Stimulated activated CD8-positive, alpha-beta memory T cell treated with anti-CD3 and anti-CD28 coated beads, Interleukin-4, amount 100 ng/mL, for 24 hours (primary cell): ENCODE data around the gene IFNAR2.
"Not testable (repeated sequence)": the region's sequence is repeated elsewhere in the genome, so short reads cannot be mapped to it uniquely, and the experiment has no call there.

Experiments
- DNase-seq: peaks from one replicate; pipeline ENCODE4 v3.0.0-alpha.2; 2020; ENCODE audit warnings: low read depth

Gene IFNAR2

DNA sequence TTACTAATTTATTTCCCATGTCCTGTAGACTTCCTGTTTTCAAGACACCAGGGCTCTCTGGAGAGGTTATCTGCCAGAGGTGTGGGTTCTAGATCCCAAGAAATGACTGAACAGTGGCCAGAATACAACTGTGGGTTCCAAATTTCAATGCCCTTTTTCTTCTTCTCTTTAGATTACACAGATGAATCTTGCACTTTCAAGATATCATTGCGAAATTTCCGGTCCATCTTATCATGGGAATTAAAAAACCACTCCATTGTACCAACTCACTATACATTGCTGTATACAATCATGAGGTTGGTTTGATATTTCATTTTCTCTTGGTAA lies 15.0 kb downstream of the IFNAR2 start:
- DNase-seq: no peak

DNA sequence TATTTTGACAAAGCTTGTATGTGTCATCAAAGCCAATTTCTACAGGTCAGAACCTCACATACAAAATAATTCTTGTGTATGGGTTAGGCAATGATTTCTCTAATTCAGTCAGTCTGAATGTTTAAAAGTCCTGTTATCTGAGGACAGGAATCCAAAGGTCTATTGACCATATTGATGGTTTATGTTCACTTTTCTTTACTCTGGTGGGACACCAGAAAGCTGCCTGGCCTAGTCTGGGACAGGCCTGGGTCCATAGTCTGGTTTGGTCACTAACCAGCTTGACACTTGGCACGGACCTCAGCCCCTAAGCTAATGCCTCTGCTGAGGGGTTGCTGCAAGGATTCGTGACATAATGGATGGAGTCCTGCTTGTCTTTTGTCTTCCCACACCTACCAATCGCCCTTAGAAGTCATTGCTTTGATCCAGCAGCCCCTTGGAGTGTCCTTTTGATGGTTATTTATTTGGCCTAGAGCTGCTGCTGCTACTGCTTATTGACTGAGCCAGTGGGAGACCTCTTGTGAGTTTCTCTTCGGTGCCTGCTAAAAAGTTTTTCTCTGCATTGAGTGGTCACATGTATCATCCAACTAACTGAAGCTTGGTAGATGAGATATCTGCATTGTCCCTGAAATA lies 15.7 kb downstream of the IFNAR2 start:
- DNase-seq: no peak

DNA sequence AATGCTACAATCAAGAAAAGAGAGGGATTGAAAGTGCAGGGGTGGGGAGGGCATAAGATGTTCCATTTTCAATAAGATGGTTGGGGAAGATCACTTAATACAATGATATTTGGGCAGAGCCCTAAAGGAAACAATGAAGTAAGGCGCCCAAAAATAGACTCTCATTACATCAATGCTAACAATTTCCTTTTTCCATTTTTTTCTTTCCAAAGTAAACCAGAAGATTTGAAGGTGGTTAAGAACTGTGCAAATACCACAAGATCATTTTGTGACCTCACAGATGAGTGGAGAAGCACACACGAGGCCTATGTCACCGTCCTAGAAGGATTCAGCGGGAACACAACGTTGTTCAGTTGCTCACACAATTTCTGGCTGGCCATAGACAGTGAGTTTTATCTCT lies 16.8 kb downstream of the IFNAR2 start:
- no peak for DNase-seq

DNA sequence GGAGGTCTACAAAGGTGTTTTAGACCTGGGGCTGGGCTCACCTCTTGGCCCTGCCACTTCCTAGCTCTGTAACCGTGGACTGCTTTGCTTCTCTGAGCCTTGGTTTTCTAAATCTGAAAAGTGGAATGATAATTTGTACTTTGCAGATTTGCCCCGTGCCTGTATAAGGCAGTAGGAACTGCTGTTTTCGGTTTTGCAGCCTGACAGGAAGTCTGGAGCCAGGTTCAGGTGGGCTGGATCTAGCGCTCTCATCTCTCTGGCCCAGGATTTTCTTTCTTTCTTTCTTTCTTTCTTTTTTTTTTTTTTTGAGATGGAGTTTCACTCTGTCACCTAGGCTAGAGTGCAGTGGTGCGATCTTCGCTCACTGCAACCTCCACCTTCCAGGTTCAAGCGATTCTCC lies 17.2 kb downstream of the IFNAR2 start:
- DNase-seq: no peak

DNA sequence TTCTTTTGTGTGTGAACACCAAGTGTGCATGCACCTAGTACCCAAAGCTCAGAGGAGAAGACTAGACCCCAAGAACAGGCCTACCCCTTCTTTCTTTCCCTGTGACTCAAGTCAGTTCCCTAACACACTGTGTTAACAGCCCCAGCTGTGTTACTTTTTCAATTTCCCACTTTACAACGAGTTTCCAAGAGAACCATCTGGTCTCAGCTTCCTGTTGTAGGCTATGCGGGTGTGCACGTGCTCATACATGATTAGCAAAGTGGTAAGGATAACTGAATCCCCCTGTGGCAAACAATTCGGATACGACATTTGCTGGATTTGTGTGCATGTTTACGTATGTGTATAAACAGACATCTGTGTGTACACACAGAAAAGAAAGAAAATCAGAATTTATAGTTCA lies 17.9 kb downstream of the IFNAR2 start:
- DNase-seq: no peak

DNA sequence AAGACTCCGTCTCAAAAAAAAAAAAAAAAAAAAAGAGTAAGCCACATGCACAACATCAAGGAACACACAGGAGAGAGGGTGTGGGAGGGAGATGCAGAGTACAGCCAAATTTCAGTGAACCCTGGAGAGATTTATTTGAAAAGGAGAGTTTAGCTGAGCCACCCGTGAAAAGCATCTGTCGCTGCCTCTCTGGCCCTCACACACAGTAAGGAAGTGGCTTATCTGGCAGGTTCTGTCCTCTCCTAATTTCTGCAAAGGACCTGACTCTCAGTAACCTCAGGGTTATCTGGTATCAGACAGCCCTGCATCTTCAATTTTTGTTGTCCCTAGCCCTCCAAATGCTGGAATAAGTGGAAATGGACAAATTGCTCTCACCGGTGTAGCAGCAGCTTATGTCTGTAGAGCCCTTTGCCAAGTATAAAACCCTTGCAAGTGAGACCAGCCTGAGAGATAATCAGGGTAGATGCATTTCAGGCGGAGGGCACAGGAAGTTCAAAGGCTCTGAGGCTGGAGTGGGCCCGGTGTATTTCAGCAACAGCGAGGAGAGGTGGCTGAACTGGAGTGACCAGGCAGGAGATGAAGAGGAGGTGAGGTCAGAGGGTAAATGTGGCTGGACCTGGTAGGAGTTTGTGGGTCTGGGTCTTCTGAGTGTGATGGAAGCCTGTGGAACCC lies 19.7 kb downstream of the IFNAR2 start:
- DNase-seq: no peak

DNA sequence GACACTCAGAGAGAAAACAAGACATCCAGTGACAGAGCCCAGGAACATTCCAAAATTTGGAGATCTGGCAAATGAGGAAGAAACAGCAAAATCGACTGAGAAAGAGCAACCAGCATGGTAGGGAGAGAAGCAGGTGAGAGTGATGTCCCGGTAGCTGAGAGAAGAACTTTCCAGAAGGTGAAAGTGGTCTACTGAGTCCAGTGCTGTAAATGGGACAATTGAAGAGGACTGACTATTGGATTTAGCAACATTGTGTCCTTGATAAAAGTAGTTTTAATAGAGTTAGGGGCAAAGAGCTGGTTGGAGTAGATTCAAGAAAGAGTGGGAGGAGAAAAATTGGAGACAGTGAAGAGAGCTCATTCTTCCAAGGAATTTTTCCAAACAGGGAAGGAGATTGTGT lies 21.4 kb downstream of the IFNAR2 start:
- no peak for DNase-seq

DNA sequence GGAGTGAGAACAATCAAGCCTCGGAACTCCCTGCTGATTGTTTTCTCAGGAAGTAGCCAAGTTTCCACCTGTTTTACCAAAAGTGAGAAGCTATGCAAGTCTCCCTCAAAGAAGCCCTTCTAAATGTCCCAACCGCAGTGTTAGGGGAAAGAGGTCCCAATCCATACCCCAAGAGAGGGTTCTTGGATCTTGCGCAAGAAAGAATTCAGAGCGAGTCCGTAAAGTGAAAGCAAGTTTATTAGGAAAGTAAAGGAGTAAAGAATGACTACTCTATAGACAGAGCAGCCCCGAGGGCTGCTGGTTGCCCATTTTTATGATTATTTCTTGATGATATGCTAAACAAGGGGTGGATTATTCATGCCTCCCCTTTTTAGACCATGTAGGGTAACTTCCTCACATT lies 23.6 kb downstream of the IFNAR2 start:
- DNase-seq: not testable (repeated sequence)

DNA sequence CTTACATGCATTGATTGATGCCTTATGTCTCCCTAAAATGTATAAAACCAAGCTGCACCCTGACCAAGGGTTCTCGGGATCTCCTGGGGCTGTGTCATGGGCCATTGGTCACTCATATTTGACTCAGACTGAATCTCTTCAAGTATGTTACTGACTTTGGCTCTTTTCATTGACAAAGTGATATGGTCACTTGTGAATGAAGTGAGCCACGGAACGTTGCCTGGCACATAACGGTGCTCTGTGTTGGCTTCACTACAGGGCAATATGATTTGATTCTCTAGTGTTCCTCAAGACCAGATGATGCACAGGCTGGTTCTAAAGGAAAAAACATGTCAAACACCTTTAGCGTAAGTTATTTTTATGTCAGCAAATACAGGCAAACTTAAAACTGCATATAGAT lies 25.0 kb downstream of the IFNAR2 start:
- no peak for DNase-seq

DNA sequence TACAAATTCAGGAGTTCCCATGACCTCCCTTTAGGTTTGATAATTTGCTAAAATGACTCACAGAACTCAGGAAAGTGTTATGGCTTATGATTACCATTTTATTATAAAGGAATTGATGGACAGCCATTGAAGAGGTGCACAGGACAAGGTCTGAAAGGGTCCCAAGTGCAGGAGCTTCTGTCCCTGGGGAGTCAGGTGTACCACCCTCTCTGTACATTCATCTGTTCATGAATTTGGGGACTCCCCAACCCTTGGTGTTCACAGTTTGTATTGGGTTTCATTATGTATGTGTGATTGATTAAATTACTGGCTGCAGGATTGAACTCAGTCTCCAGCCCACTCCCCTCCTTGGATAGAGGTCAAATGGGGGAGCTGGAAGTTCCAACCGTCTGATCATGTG lies 25.7 kb downstream of the IFNAR2 start:
- no peak for DNase-seq

DNA sequence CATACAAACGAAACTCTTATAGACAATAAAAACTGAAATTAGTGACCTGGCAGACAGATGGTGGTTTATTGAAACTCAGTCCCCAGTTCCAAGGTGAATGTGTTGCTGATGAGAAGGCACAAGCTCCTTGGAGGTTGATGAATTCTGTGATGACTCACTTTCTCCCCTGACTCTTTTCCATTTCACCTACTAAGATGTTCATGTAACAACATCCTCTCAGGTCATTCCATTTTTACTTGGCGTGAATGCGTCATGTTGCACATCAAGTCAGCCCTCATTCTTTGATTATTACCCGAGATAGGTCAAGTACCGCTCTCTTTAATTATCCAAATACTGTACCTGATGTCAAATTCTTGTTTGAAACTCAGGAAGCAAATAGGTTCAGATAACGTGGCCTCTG lies 26.3 kb downstream of the IFNAR2 start:
- no peak for DNase-seq

DNA sequence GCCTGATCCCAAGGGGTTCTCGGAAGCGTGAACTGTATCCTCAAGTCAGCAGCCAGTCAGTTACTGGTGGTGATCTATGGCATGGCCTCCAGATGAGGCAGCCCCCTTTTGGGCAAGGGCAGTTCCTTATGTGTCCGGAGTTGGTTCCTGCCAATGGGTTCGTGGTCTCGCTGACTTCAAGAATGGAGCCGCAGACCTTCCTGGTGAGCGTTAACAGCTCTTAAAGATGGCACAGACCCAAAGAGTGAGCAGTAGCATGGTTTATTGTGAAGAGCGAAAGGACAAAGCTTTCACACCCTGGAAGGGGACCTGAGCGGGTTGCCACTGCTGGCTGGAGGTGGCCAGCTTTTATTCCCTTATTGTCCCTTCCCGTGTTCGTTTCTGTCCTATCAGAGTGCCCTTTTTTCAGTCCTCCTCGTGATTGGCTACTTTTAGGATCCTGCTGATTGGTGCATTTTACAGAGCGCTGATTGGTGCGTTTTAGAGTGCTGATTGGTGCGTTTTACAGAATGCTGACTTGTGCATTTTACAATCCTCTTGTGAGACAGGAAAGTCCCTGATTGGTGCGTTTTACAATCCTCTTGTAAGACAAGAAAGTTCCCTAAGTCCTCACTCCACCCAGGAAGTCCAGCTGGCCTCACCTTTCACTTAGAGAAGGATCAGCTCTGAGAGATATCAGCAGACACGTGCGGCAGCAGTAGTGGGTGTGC lies 27.5 kb downstream of the IFNAR2 start:
- DNase-seq: no peak

DNA sequence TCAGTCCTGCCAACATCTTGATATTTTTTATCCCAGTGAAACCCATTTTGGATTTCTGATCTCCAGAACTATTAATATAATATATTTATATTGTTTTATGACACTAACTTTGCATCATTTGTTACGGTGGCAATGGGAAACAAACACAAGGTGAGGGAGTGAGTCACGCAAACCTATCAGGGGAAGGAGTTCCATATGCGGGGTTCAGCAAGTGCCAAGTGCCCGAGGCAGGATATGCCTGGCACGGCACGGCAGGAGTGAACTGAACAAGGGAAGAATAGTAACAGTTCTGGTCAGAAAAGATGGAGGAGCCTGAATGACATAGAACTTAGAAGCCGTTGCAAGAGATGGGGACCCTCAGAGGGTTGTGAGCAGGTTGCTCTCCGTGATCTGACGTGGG lies 28.7 kb downstream of the IFNAR2 start:
- no peak for DNase-seq

DNA sequence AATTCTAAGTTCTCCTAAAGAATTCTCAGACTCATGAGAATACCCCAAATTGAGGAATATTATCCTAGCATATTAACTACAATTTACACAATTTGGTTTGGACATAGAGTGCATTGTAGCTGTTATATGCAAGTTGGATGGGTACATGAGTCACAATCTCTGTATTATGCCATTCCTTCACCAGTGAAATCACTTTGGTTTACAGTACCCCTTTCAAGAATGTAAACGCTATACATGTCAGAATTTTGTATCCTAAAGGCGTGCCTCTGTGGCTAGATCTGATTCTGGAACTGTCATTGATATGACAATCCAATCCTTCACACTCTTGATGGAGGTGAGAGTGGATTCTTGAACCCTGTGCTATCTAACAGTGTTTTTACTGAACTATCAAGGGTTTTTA lies 29.7 kb downstream of the IFNAR2 start:
- DNase-seq: no peak

DNA sequence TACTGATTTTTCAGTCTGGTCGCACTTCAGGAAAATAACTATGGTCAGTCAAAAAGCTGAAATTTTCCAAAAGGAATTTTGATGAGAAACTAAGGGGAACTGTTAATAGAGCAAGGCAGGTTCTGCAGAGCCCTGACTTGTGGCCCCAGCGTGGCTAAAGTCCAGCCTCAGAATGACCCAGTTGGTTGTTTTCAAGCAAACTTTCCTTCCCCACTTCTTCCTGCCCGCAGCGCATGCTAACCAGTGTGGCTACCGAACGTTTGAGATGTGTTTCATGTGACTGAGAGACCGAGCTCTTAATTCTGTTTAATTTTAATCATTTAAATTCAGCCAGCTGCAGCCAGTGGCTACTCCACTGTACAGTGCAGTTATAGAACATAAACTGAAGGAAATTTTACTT lies 30.3 kb downstream of the IFNAR2 start:
- no peak for DNase-seq

DNA sequence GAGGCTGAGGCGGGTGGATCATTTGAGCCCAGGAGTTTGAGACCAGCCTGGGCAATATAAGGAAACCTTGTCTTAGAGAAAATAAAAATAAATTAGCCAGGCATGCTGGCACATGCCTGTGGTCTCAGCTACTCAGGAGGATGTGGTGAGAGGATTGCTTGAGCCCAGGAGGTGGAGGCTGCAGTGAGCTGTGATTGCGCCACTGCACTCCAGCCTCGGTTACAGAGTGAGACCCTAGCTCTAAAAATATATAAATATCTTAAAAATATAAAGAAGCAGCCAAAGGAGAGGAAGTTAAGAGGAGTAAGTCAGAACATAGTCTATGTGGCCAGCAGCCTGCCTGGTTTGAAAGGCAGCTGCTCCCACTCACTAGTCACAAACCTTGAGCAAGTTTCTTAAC lies 31.9 kb downstream of the IFNAR2 start:
- no peak for DNase-seq

DNA sequence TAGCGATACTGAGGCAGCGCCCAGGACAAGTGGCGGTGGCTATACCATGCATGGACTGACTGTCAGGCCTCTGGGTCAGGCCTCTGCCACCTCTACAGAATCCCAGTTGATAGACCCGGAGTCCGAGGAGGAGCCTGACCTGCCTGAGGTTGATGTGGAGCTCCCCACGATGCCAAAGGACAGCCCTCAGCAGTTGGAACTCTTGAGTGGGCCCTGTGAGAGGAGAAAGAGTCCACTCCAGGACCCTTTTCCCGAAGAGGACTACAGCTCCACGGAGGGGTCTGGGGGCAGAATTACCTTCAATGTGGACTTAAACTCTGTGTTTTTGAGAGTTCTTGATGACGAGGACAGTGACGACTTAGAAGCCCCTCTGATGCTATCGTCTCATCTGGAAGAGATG lies 33.2 kb downstream of the IFNAR2 start:
- no peak for DNase-seq

DNA sequence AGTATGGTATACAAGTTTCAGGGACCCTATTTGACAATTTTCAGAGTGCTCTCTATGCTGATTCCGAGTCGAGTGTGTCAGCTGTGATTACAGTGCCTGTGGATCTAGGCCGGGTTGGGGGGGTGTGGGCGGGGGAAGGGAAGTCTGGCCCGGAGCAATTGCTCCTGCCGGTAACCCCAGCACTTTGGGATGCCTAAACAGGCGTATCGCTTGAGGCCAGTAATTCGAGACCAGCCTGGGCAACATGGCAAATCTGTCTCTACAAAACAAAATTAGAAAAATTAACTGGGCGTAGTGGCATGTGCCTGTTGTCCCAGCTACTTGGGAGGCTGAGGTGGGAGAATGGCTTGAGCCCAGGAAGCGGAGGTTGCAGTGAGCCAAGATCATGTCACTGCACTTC lies 34.8 kb downstream of the IFNAR2 start:
- no peak for DNase-seq

DNA sequence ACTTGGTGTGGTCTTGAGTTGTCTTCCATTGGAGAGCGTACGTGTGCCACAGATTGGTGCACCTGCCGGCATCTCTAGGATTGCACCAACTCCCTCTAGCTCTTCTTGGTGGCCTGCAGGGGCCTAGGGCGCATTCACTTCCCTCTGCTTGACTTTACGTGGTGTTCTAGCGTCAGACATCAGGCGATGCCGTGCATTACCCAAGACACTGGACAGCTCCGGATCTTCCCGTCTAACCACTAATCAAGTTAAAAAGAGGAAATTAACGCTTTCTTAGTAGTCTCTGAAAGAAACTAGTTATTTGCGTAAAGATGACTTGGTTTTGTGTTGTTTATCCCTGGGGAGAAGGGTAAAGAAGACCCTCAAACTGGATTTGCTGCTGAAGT lies 35.9 kb downstream of the IFNAR2 start:
- no peak for DNase-seq

DNA sequence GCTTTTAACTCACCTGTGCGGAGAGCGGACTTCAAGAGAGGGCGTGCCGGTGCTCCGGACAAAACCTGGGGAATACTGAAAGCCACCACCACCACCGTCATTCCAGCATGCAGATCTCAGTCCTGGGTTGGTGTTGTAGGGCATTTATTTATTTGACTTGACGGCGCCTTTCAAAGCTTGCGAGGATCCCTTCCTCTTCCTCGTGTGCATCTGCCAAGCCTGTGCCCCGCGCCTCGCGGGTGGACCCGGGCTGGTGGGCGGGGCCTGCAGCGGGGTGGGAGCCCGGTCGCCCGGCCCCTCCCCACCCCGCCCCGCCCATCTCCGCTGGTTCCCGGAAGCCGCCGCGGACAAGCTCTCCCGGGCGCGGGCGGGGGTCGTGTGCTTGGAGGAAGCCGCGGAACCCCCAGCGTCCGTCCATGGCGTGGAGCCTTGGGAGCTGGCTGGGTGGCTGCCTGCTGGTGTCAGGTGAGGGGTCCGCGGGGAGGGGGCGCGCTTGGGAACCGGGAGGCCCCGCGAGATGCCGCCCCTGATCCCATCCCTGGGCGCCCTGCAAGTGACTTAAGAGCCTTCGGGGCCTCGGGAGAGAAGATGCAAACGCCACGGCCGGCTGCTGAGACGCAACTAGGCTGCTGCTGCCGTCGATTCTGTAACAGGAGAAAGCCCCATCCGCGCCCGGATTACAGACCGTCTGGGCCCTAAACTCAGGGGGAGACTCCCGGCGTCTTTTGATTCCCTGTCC lies 36.5 kb downstream of the IFNAR2 start, which contains the start of gene IL10RB:
Gene IL10RB (plus strand): TSS at position 318 of the 739 bp plus-strand sequence. CDS start 99 bp downstream, at position 417.
- peak; percentile 61 for DNase-seq

DNA sequence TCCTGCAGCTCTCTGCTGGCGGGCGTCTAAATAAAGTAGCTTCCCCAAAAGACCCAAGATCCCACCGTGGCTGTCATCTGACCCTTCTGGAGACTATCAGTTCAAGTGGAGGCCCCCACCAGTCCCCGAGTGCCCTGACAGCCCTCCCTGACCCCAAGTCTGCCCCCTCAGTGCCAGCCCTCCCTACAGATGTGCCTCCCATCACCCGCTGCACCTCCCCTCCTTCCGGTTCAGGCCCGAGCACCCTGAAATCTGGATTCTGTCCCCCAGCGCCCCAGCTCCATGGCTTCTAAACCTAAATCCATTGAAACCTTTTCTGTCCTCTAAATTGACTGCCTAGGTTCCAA lies 37.0 kb downstream of the IFNAR2 start:
- no peak for DNase-seq

DNA sequence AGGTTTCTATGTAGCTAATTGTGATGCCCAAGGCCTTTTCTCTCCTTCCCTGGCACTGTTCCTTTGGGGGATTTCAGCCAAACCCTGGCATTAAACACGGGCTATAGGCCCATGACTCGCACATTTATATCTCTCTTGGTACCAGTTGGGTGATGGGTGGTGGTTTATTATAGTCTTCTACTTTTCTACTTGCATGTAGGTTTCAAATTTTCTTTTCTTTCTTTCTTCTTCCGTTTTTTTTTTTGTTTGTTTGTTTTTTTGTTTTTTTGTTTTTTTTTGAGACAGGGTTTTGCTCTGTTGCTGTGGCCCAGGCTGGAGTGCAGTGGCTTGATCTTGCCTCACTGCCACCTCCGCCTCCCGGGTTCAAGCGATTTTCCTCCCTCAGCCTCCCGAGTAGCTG lies 37.5 kb downstream of the IFNAR2 start:
- DNase-seq: no peak

DNA sequence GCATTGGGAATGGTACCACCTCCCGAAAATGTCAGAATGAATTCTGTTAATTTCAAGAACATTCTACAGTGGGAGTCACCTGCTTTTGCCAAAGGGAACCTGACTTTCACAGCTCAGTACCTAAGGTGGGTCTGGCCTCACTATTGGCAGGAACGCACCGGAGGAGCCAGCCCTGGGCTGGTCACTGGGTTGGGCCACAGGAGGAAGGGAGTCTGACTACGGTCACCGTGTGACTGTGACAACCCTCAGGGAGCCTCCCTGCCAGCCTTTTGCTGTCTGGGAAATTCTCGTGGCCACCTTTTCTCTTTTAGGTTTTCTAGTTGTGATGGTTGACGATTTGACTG lies 38.6 kb downstream of the IFNAR2 start:
- DNase-seq: no peak
